AG10803 (cell line): ENCODE results near the gene CORO6.

Experiments used
- DNase-seq: peaks from one replicate; pipeline ENCODE4 v3.0.0; 2010; ENCODE audit warnings: low read depth
- H3K4me3 ChIP-seq: 2 replicates; pipeline ENCODE4 v1.5.1; 2011; ENCODE audit warnings: mild to moderate bottlenecking, low read length, control low read depth
- CTCF ChIP-seq: conservative IDR thresholded peaks from 2 replicates; pipeline ENCODE4 v1.5.1; 2011; ENCODE audit warnings: mild to moderate bottlenecking, low read length, control low read depth, inconsistent platforms

Gene CORO6

GRCh38 chr17:29571486-29571882 lies 51.2 kb downstream of the CORO6 start:
- TF ChIP-seq CTCF: no peak
- DNase-seq: no peak
- H3K4me3 ChIP-seq: no peak overlapping the region

- no peak for TF ChIP-seq CTCF
- no peak for DNase-seq
- H3K4me3 ChIP-seq: no peak overlapping the region
These were observed 52.2 kb downstream of the CORO6 start for GRCh38 chr17:29570521-29570920.

- no peak for TF ChIP-seq CTCF
- H3K4me3 ChIP-seq: peak overlapping the region; percentile 77
- DNase-seq: peak; percentile 29
These were observed 53.3 kb downstream of the CORO6 start for GRCh38 chr17:29569245-29569950.

GRCh38 chr17:29568331-29569244 lies 54.1 kb downstream of the CORO6 start, which contains the start of gene TP53I13:
TSS of gene TP53I13 (plus strand) at chr17:29568701. CDS start at chr17:29568759, 58 bp downstream.
- DNase-seq: peak; percentile 72
- H3K4me3 ChIP-seq: peak within 1 kb of the TSS; percentile 77
- no peak; the same call in 1 of the 2 replicates for TF ChIP-seq CTCF

- H3K4me3 ChIP-seq: peak overlapping the region; percentile 77
- peak; percentile 39 for TF ChIP-seq CTCF
- DNase-seq: peak; percentile 46
These were observed 55.0 kb downstream of the CORO6 start for GRCh38 chr17:29567554-29568330.

- no peak for TF ChIP-seq CTCF
- DNase-seq: no peak
- peak overlapping the region; percentile 77 for H3K4me3 ChIP-seq
These were observed 55.5 kb downstream of the CORO6 start for GRCh38 chr17:29567304-29567553.
